ENCODE data around the gene ZCRB1.

Gene ZCRB1

GRCh38 chr12:42282294-42282693 lies 43.6 kb downstream of the ZCRB1 start:
- no peaks in the 10 kb centered on the region for H3K9me3 ChIP-seq (ENCODE audit: control insufficient read depth, insufficient read depth, low read depth, low read length)
- peaks cover 13% of the 10 kb centered on the region for H3K4me1 ChIP-seq (ENCODE audit: control insufficient read depth, insufficient read depth, low read length)
- H3K27ac ChIP-seq (ENCODE audit: extremely low read depth, low read depth, low read length), result no peak overlapping the region
- TF ChIP-seq ZBTB21 (tag by site-specific recombination; IDR thresholded peaks at IDR 0.05) (no peak), ZBTB17 (tag by site-specific recombination; IDR thresholded peaks at IDR 0.05) (peak; percentile 26; the same call in 1 of the 2 replicates)
- H3K36me3 ChIP-seq (ENCODE audit: control insufficient read depth in 2 of 2, insufficient read depth in 1 of 2, low read length in 2 of 2), result no peaks in the 10 kb centered on the region
- ChIA-PET CTCF (interaction anchor here (0.9 to 1.3 kb wide), 2 partner anchors 14 to 258 kb away, joined by 3 read pairs; no protein-coding TSS in a partner anchor), POLR2A (interaction anchor here (0.5 kb wide), 1 partner anchor 23 kb away, joined by 3 read pairs; no protein-coding TSS in a partner anchor)
- no peak overlapping the region for H3K4me3 ChIP-seq (ENCODE audit: low read depth, low read length)

GRCh38 chr12:42281844-42282243 lies 44.0 kb downstream of the ZCRB1 start:
- no peaks in the 10 kb centered on the region for H3K36me3 ChIP-seq (ENCODE audit: control insufficient read depth in 2 of 2, insufficient read depth in 1 of 2, low read length in 2 of 2)
- POLR2A ChIA-PET, result interaction anchor here (0.5 kb wide), 1 partner anchor 23 kb away, joined by 3 read pairs; no protein-coding TSS in a partner anchor
- no peak for TF ChIP-seq KLF7 (tag by site-specific recombination; IDR thresholded peaks at IDR 0.05; ENCODE audit: borderline replicate concordance)
- TF ChIP-seq SETDB1 (IDR thresholded peaks at IDR 0.05; ENCODE audit: insufficient read length, low read length), result no peak
- no peak for TF ChIP-seq SP3 (tag by site-specific recombination; IDR thresholded peaks at IDR 0.05)
- TF ChIP-seq TCF7L2 (IDR thresholded peaks at IDR 0.05; ENCODE audit: borderline replicate concordance, low read depth, low read length), result no peak
- no peak for TF ChIP-seq ZSCAN23 (tag by site-specific recombination; IDR thresholded peaks at IDR 0.05)
- TF ChIP-seq ZBTB21 (tag by site-specific recombination; IDR thresholded peaks at IDR 0.05), result no peak
- no peak for TF ChIP-seq TRIM28 (IDR thresholded peaks at IDR 0.05; ENCODE audit: borderline replicate concordance, low read length)
- TF ChIP-seq ZNF274 (IDR thresholded peaks at IDR 0.05; ENCODE audit: low read length), result no peak
- TF ChIP-seq ZNF274 (tag by site-specific recombination; IDR thresholded peaks at IDR 0.05; ENCODE audit: borderline replicate concordance), result no peak
- CTCF ChIA-PET, result interaction anchor here (0.9 to 1.8 kb wide), 3 partner anchors 14 to 258 kb away, joined by 3 to 6 read pairs (median 3); no protein-coding TSS in a partner anchor
- H3K4me1 ChIP-seq (ENCODE audit: control insufficient read depth, insufficient read depth, low read length), result peaks cover 13% of the 10 kb centered on the region
- H3K9me3 ChIP-seq (ENCODE audit: control insufficient read depth, insufficient read depth, low read depth, low read length), result no peaks in the 10 kb centered on the region
- H3K4me3 ChIP-seq (ENCODE audit: low read depth, low read length), result no peak overlapping the region
- no peak overlapping the region for H3K27ac ChIP-seq (ENCODE audit: extremely low read depth, low read depth, low read length)

GRCh38 chr12:42281278-42281677 lies 44.6 kb downstream of the ZCRB1 start:
- H3K9me3 ChIP-seq (ENCODE audit: control insufficient read depth, insufficient read depth, low read depth, low read length), result no peaks in the 10 kb centered on the region
- H3K4me3 ChIP-seq (ENCODE audit: low read depth, low read length), result no peak overlapping the region
- H3K36me3 ChIP-seq (ENCODE audit: control insufficient read depth in 2 of 2, insufficient read depth in 1 of 2, low read length in 2 of 2), result no peaks in the 10 kb centered on the region
- no peak overlapping the region for H3K27ac ChIP-seq (ENCODE audit: extremely low read depth, low read depth, low read length)
- peaks cover 13% of the 10 kb centered on the region for H3K4me1 ChIP-seq (ENCODE audit: control insufficient read depth, insufficient read depth, low read length)
- POLR2A ChIA-PET, result no interaction called here
- CTCF ChIA-PET, result interaction anchor here (1.8 kb wide), 1 partner anchor 15 kb away, joined by 6 read pairs; no protein-coding TSS in a partner anchor
- TF ChIP-seq ZNF518A (tag by site-specific recombination; conservative IDR thresholded peaks at IDR 0.05; ENCODE audit: low read depth), result no peak
- TF ChIP-seq OSR2 (tag by site-specific recombination; IDR thresholded peaks at IDR 0.05), result peak; percentile 83
- TF ChIP-seq PRDM2 (tag by site-specific recombination; IDR thresholded peaks at IDR 0.05; ENCODE audit: borderline replicate concordance), result no peak
- TF ChIP-seq ZNF501 (tag by site-specific recombination; IDR thresholded peaks at IDR 0.05), result no peak
- TF ChIP-seq WT1 (tag by site-specific recombination; IDR thresholded peaks at IDR 0.05), result no peak
- TF ChIP-seq ZNF335 (tag by site-specific recombination; conservative IDR thresholded peaks at IDR 0.05), result no peak
- no peak for TF ChIP-seq ZNF677 (tag by site-specific recombination; IDR thresholded peaks at IDR 0.05)
- no peak for TF ChIP-seq ZNF114 (tag by site-specific recombination; IDR thresholded peaks at IDR 0.05)
- 0 out of 2 replicates have a peak, but pooled peaks have one; percentile 13 for TF ChIP-seq FEZF1 (tag by site-specific recombination; IDR thresholded peaks at IDR 0.05)
